GM23338 (cell line): ENCODE measurements around the gene JAG1. TPM values are rescaled to one million over a fixed set of nuclear protein-coding genes. Genes with fewer than 3 reads are reported as not detected.

Experiments used
- ATAC-seq: fragments of 200-7000 bp; cut with Tn5 transposase; 3 replicates; pipeline ENCODE4 v1.9.1; 2020
- DNase-seq: peaks from one replicate; pipeline ENCODE4 v3.0.0-alpha.2; 2015; ENCODE audit warnings: low spot score
- H2AFZ ChIP-seq: fragments of 200-600 bp; sonication (generic); 2 replicates; pipeline ENCODE4 v1.8.0; 2016; ENCODE audit warnings: antibody characterized with exemption, mild to moderate bottlenecking, moderate library complexity
- H3F3A ChIP-seq: fragments of 200-600 bp; sonication (generic); replicated peaks from 2 replicates; pipeline ENCODE4 v1.8.0; 2017; ENCODE audit warnings: antibody characterized with exemption, mixed run types, low read depth
- H3K27ac ChIP-seq: fragments of 200-600 bp; sonication (generic); 2 replicates; pipeline ENCODE4 v1.6.1; 2016; ENCODE audit warnings: low read depth
- H3K27me3 ChIP-seq: fragments of 200-600 bp; sonication (generic); 2 replicates; pipeline ENCODE4 v1.8.0; 2016; ENCODE audit warnings: mild to moderate bottlenecking, mixed run types, moderate library complexity; ENCODE audit not compliant: insufficient read depth
- H3K36me3 ChIP-seq: fragments of 200-600 bp; sonication (generic); 2 replicates; pipeline ENCODE4 v1.8.0; 2016; ENCODE audit warnings: mild to moderate bottlenecking; ENCODE audit not compliant: insufficient read depth
- H3K4me1 ChIP-seq: fragments of 200-600 bp; sonication (generic); 2 replicates; pipeline ENCODE4 v1.8.0; 2016; ENCODE audit warnings: mild to moderate bottlenecking, moderate library complexity; ENCODE audit not compliant: insufficient read depth
- H3K4me2 ChIP-seq: fragments of 200-600 bp; sonication (generic); 2 replicates; pipeline ENCODE4 v1.7.1; 2017; ENCODE audit warnings: mixed run types
- H3K4me3 ChIP-seq: fragments of 200-600 bp; sonication (generic); 2 replicates; pipeline ENCODE4 v1.6.1; 2016; ENCODE audit warnings: mixed run types
- H3K79me2 ChIP-seq: fragments of 200-600 bp; sonication (generic); replicated peaks from 2 replicates; pipeline ENCODE4 v1.8.0; 2017; ENCODE audit warnings: mild to moderate bottlenecking; ENCODE audit not compliant: insufficient read depth
- H3K9me2 ChIP-seq: fragments of 200-600 bp; sonication (generic); 2 replicates; pipeline ENCODE4 v1.8.0; 2017; ENCODE audit not compliant: insufficient read depth
- H4K20me1 ChIP-seq: fragments of 200-600 bp; sonication (generic); replicated peaks from 2 replicates; pipeline ENCODE4 v1.8.0; 2017; ENCODE audit warnings: mild to moderate bottlenecking; ENCODE audit not compliant: insufficient read depth
- H3K27ac Mint-ChIP-seq: 2 replicates; pipeline ENCODE4 v1.8.0; 2020; ENCODE audit warnings: inconsistent platforms, mild to moderate bottlenecking, moderate library complexity, mixed read lengths
- H3K27me3 Mint-ChIP-seq: 3 replicates; pipeline ENCODE4 v1.8.0; 2022; ENCODE audit warnings: low read depth, mild to moderate bottlenecking, moderate library complexity, mixed read lengths, inconsistent platforms; ENCODE audit not compliant: insufficient read depth, poor library complexity
- H3K36me3 Mint-ChIP-seq: 3 replicates; pipeline ENCODE4 v1.8.0; 2021; ENCODE audit warnings: low read depth, mild to moderate bottlenecking, inconsistent platforms, moderate library complexity, mixed read lengths
- H3K4me1 Mint-ChIP-seq: 3 replicates; pipeline ENCODE4 v1.8.0; 2020; ENCODE audit warnings: mild to moderate bottlenecking, inconsistent platforms, mixed read lengths
- H3K4me3 Mint-ChIP-seq: 3 replicates; pipeline ENCODE4 v1.8.0; 2021; ENCODE audit warnings: moderate library complexity, mild to moderate bottlenecking, inconsistent platforms, mixed read lengths
- H3K9me3 Mint-ChIP-seq: 3 replicates; pipeline ENCODE4 v1.8.0; 2020; ENCODE audit warnings: moderate library complexity, mild to moderate bottlenecking, inconsistent platforms, mixed read lengths
- CTCF ChIP-seq, 2 experiments: fragments of 200-600 bp in 1 of 2; sonication (generic) in 1 of 2; conservative IDR thresholded peaks; 2 replicates each; pipeline versions ENCODE4 v1.5.1 to v1.6.1; 2016 to 2017; ENCODE audit warnings: antibody characterized with exemption in 2 of 2, low read depth in 2 of 2, mild to moderate bottlenecking in 2 of 2, moderate library complexity in 1 of 2
- EZH2 ChIP-seq: fragments of 200-600 bp; sonication (generic); IDR thresholded peaks from one replicate; pipeline ENCODE4 v1.8.0; 2017; ENCODE audit warnings: antibody characterized with exemption, mild to moderate bottlenecking, low read depth; ENCODE audit not compliant: unreplicated experiment
- EZH2phosphoT487 ChIP-seq: fragments of 200-600 bp; sonication (generic); IDR thresholded peaks from one replicate; pipeline ENCODE4 v1.8.1; 2018; ENCODE audit warnings: antibody characterized with exemption; ENCODE audit not compliant: unreplicated experiment
- NANOG ChIP-seq: IDR thresholded peaks from 2 replicates; pipeline ENCODE4 v1.6.1; 2016; ENCODE audit warnings: antibody characterized with exemption, borderline replicate concordance
- REST ChIP-seq: IDR thresholded peaks from one replicate; pipeline ENCODE4 v1.6.1; 2018; ENCODE audit warnings: antibody characterized with exemption; ENCODE audit not compliant: unreplicated experiment
- ZNF114 ChIP-seq: fragments of 250-450 bp; sonication (Bioruptor Pico); IDR thresholded peaks from 2 replicates; pipeline ENCODE4 v1.5.0; 2020; ENCODE audit warnings: mild to moderate bottlenecking, moderate library complexity
- ZNF331 ChIP-seq: fragments of 250-450 bp; sonication (Bioruptor Pico); IDR thresholded peaks from 2 replicates; pipeline ENCODE4 v1.5.0; 2020; ENCODE audit warnings: low read depth, mild to moderate bottlenecking, moderate library complexity
- polyA plus RNA-seq: library from polyadenylated mRNA; unstranded; fragments of >200 nt; fragmentation: Nextera tagmentation; extraction: Ambion mirVana; gene quantifications from 2 replicates; pipeline ENCODE4 v1.2.1, GENCODE V29; 2016
- total RNA-seq: library from RNA; depleted of rRNA; stranded (reverse); fragments of >200 nt; shearing (Covaris generic); gene quantifications from 2 replicates; pipeline ENCODE4 v1.2.3, GENCODE V29; 2014
- TF ChIP-seq, protein P1 (sequence below): fragments of 250-450 bp; sonication (Bioruptor Pico); IDR thresholded peaks from 2 replicates; pipeline ENCODE4 v1.5.0; 2020; ENCODE audit warnings: mild to moderate bottlenecking, moderate library complexity

The JAG1 gene
- total and polyA plus RNA-seq, 2 experiments from 2014 or later, result 9.7 to 46.5 TPM

DNA sequence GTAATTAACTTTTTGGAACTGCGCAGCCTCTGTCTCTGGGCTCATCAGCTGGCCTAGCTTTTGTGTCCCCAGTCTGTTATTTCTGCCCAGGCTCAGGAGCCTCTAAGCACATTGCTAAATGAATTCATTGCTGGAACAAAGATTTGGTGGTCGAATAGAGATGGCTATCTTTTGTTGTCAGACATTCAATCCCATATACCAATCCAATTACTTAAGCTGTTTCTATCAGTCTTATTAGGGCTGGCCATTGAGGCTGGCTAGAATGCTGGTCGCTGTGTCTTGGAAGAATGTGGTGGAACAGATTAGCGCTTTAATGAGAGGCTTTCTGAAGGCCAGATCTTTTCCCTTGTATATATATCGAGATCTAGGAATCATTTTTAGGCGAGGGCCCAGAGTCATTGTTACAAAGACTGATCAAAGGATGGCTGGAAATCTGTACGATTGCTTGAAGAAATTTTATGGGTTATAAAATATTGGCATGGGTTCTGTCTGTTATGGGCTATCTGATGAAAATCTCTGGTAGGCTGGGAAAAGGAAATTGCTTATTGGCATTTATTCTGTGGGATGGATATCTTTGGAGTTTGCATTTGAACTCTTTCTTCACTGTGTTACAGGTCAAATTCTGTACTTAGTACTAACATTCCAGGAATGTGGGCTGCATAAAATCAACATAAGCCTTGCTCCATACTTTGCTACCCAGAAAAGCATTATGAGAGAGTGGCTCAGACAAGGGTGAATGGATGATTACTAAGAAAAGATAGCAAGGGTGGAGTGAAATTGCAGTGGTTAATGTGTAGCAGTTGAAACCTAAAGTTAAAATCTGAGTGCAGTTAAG, 34.8 kb upstream of the JAG1 start:
- Histone ChIP-seq H3K4me3 (no peak overlapping the region), H3K4me2 (no peak overlapping the region), H3K4me1 (no peaks in the 10 kb centered on the region), H4K20me1 (no peaks in the 10 kb centered on the region), H3K27ac (no peak overlapping the region), H3K36me3 (no peaks in the 10 kb centered on the region), H3K79me2 (no peaks in the 10 kb centered on the region), H3K27me3 (no peaks in the 10 kb centered on the region), H3F3A (no peaks in the 10 kb centered on the region), H3K9me2 (peaks cover 4% of the 10 kb centered on the region; the same call in 1 of the 2 replicates), H2AFZ (no peak overlapping the region; the same call in 1 of the 2 replicates)
- 0 out of 3 replicates have a peak, but pooled peaks cover 2% of the 10 kb centered on the region for H3K9me3 Mint-ChIP-seq
- TF ChIP-seq ZNF331 (CRISPR knock-in tag), result no peak
- H3K4me1 Mint-ChIP-seq, result peaks cover 4% of the 10 kb centered on the region; the same call in 2 of the 3 replicates
- DNase-seq (no peak), ATAC-seq (no peak)
- no peak overlapping the region for H3K27ac Mint-ChIP-seq
- no peak overlapping the region for H3K4me3 Mint-ChIP-seq
- 0 out of 3 replicates have a peak, but pooled peaks cover 2% of the 10 kb centered on the region for H3K36me3 Mint-ChIP-seq
- H3K27me3 Mint-ChIP-seq, result peaks cover 2% of the 10 kb centered on the region

GRCh38 chr20:10707791-10708190, 34.0 kb upstream of the JAG1 start:
- peaks cover 4% of the 10 kb centered on the region; the same call in 1 of the 2 replicates for H3K9me2 ChIP-seq
- ATAC-seq (no peak), DNase-seq (no peak)
- H3K27ac ChIP-seq, result no peak overlapping the region
- Mint-ChIP-seq H3K27ac (no peak overlapping the region), H3K36me3 (0 out of 3 replicates have a peak, but pooled peaks cover 2% of the 10 kb centered on the region), H3K9me3 (0 out of 3 replicates have a peak, but pooled peaks cover 2% of the 10 kb centered on the region), H3K4me3 (no peak overlapping the region), H3K27me3 (peaks cover 2% of the 10 kb centered on the region), H3K4me1 (peaks cover 4% of the 10 kb centered on the region; the same call in 2 of the 3 replicates)
- no peaks in the 10 kb centered on the region for H4K20me1 ChIP-seq
- no peaks in the 10 kb centered on the region for H3K36me3 ChIP-seq
- H2AFZ ChIP-seq, result no peak overlapping the region
- H3K4me2 ChIP-seq, result no peak overlapping the region
- H3K4me3 ChIP-seq, result no peak overlapping the region
- no peaks in the 10 kb centered on the region for H3K4me1 ChIP-seq
- no peaks in the 10 kb centered on the region for H3F3A ChIP-seq
- no peaks in the 10 kb centered on the region for H3K27me3 ChIP-seq
- no peaks in the 10 kb centered on the region for H3K79me2 ChIP-seq
- TF ChIP-seq ZNF114 (CRISPR knock-in tag), result no peak
- TF ChIP-seq NANOG, result no peak
- no peak for TF ChIP-seq EZH2
- no peak for TF ChIP-seq CTCF (conservative IDR thresholded peaks at IDR 0.05; ENCODE audit: low read depth in 2 of 2)
- TF ChIP-seq REST, result no peak
- TF ChIP-seq, protein P1, sequence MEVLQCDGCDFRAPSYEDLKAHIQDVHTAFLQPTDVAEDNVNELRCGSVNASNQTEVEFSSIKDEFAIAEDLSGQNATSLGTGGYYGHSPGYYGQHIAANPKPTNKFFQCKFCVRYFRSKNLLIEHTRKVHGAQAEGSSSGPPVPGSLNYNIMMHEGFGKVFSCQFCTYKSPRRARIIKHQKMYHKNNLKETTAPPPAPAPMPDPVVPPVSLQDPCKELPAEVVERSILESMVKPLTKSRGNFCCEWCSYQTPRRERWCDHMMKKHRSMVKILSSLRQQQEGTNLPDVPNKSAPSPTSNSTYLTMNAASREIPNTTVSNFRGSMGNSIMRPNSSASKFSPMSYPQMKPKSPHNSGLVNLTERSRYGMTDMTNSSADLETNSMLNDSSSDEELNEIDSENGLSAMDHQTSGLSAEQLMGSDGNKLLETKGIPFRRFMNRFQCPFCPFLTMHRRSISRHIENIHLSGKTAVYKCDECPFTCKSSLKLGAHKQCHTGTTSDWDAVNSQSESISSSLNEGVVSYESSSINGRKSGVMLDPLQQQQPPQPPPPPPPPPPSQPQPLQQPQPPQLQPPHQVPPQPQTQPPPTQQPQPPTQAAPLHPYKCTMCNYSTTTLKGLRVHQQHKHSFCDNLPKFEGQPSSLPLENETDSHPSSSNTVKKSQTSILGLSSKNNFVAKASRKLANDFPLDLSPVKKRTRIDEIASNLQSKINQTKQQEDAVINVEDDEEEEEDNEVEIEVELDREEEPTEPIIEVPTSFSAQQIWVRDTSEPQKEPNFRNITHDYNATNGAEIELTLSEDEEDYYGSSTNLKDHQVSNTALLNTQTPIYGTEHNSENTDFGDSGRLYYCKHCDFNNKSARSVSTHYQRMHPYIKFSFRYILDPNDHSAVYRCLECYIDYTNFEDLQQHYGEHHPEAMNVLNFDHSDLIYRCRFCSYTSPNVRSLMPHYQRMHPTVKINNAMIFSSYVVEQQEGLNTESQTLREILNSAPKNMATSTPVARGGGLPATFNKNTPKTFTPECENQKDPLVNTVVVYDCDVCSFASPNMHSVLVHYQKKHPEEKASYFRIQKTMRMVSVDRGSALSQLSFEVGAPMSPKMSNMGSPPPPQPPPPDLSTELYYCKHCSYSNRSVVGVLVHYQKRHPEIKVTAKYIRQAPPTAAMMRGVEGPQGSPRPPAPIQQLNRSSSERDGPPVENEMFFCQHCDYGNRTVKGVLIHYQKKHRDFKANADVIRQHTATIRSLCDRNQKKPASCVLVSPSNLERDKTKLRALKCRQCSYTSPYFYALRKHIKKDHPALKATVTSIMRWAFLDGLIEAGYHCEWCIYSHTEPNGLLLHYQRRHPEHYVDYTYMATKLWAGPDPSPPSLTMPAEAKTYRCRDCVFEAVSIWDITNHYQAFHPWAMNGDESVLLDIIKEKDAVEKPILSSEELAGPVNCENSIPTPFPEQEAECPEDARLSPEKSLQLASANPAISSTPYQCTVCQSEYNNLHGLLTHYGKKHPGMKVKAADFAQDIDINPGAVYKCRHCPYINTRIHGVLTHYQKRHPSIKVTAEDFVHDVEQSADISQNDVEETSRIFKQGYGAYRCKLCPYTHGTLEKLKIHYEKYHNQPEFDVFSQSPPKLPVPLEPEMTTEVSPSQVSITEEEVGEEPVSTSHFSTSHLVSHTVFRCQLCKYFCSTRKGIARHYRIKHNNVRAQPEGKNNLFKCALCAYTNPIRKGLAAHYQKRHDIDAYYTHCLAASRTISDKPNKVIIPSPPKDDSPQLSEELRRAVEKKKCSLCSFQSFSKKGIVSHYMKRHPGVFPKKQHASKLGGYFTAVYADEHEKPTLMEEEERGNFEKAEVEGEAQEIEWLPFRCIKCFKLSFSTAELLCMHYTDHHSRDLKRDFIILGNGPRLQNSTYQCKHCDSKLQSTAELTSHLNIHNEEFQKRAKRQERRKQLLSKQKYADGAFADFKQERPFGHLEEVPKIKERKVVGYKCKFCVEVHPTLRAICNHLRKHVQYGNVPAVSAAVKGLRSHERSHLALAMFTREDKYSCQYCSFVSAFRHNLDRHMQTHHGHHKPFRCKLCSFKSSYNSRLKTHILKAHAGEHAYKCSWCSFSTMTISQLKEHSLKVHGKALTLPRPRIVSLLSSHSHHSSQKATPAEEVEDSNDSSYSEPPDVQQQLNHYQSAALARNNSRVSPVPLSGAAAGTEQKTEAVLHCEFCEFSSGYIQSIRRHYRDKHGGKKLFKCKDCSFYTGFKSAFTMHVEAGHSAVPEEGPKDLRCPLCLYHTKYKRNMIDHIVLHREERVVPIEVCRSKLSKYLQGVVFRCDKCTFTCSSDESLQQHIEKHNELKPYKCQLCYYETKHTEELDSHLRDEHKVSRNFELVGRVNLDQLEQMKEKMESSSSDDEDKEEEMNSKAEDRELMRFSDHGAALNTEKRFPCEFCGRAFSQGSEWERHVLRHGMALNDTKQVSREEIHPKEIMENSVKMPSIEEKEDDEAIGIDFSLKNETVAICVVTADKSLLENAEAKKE, result no peak
- no peak for TF ChIP-seq EZH2phosphoT487
